Heart left ventricle (tissue), 13 donors: ENCODE measurements around the gene AJAP1.
A peak's percentile ranks its signal among the peaks of the same experiment; 100 is the strongest.

Experiments
- CTCF ChIP-seq, 12 donors: fragments of 200-600 bp; sonication (generic) in 4 of 12; IDR thresholded peaks; one replicate each; pipeline versions ENCODE4 v1.5.0 to v1.8.0; 2018 to 2022; ENCODE audit warnings: antibody characterized with exemption in 12 of 12, mild to moderate bottlenecking in 5 of 12
- POLR2A ChIP-seq, 2 donors: fragments of 450-650 bp; IDR thresholded peaks; one replicate each; pipeline ENCODE4 v1.6.1; 2017; ENCODE audit warnings: antibody characterized with exemption in 2 of 2, mild to moderate bottlenecking in 2 of 2, moderate library complexity in 2 of 2
- donor health status: ischemic (EF 13 %, LVEDD 7.1; RV severe dilation, severe dysfunction).
- donor health status: DM: no; HTN: yes; CAD: no.
- donor health status: DM: no; HTN: no; CAD: no.
- donor health status: ischemic (EF 25% LVEDD 6.9; RV normal size, moderate dysfunction).
- donor health status: ischemic (EF 25% LVEDD 5.7; RV mildly dilated, moderate dysfunction).
- donor health status: ischemic (EF 35%, LVEDD 5.7; RV mildly dilated, moderate dysfunction).
- donor health status: nonischemic (EF 11% LVEDD 7.7; RV severe dilation, severe dysfunction).
- donor health status: DM: yes; HTN: yes; CAD: no.
- donor health status: PGD.
- donor health status: ischemic (EF 29% LVEDD 5.4; RV normal size, mild dysfunction).
- donor health status: nonischemic (EF 23%, LVEDD 6.1; RV moderate dilation, normal function).

GRCh38 chr1:4825800-4826450 lies 171.5 kb downstream of the AJAP1 start:
- TF ChIP-seq POLR2A (IDR thresholded peaks at IDR 0.05) (no peak), CTCF (IDR thresholded peaks at IDR 0.05) (peak in 7 of 12 donors; percentile 17 to 43 (median 35))
